Spinal cord (tissue), 10 donors: ENCODE results near the gene TTC6. TPM values are rescaled to one million over a fixed set of nuclear protein-coding genes. Genes with fewer than 3 reads are reported as not detected.
A peak's percentile ranks its signal among the peaks of the same experiment; 100 is the strongest.

Experiments used
- DNase-seq, 6 donors: peaks; one replicate each; pipeline versions ENCODE4 v3.0.0 to v3.0.0-alpha.2; 2013 to 2015; ENCODE audit warnings: low spot score in 6 of 6, low read depth in 4 of 6
- H3K27ac ChIP-seq: one replicate; pipeline ENCODE4 v1.5.1; 2013; ENCODE audit warnings: low read depth, low read length, control low read depth
- H3K27me3 ChIP-seq: one replicate; pipeline ENCODE4 v1.6.1; 2013; ENCODE audit warnings: low read length; ENCODE audit not compliant: control insufficient read depth, insufficient read depth
- H3K36me3 ChIP-seq: one replicate; pipeline ENCODE4 v1.6.1; 2013; ENCODE audit warnings: low read length; ENCODE audit not compliant: control insufficient read depth, insufficient read depth
- H3K4me1 ChIP-seq: one replicate; pipeline ENCODE4 v1.6.1; 2013; ENCODE audit warnings: low read length; ENCODE audit not compliant: control insufficient read depth, insufficient read depth
- H3K4me3 ChIP-seq: one replicate; pipeline ENCODE4 v1.5.1; 2013; ENCODE audit warnings: low read depth, low read length, control low read depth
- H3K9me3 ChIP-seq: one replicate; pipeline ENCODE4 v1.6.1; 2013; ENCODE audit warnings: low read length; ENCODE audit not compliant: control insufficient read depth, insufficient read depth
- WGBS: methylation state at CpG from one replicate; pipeline ENCODE4 v1.1.5; 2013; ENCODE audit warnings: missing lambda C conversion rate; ENCODE audit not compliant: insufficient coverage; 5-methylcytosine and 5-hydroxymethylcytosine counted together
- polyA plus RNA-seq, 2 donors: library from polyadenylated mRNA; unstranded; fragments of 120-200 nt; gene quantifications; one replicate each; pipeline ENCODE4 v1.2.1, GENCODE V29; 2013; ENCODE audit not compliant: insufficient read length in 2 of 2
- total RNA-seq, 2 donors: library from RNA; depleted of rRNA in 1 of 2; stranded (reverse); fragments of 120-200 nt in 1 of 2; fragments of >200 nt in 1 of 2; gene quantifications; one replicate each; pipeline versions ENCODE4 v1.2.3 to v1.2.4, GENCODE V29; 2013 to 2014
- donor health status: healthy.

The TTC6 gene
- total and polyA plus RNA-seq, 4 donors = 2.0 to 6.7 (median 3.5) TPM

GRCh38 chr14:37589715-37590427 is 5.6 kb upstream of the TTC6 start:
- peaks cover 31% of the 10 kb centered on the region for H3K4me1 ChIP-seq
- peak in 2 of 6 donors; percentile 32 to 61 for DNase-seq
- H3K9me3 ChIP-seq = no peaks in the 10 kb centered on the region
- H3K4me3 ChIP-seq = no peak overlapping the region
- peaks cover 94% of the 10 kb centered on the region for H3K27me3 ChIP-seq
- 0% methylated on average over 1 of the region's 6 CpGs for WGBS
- no peaks in the 10 kb centered on the region for H3K36me3 ChIP-seq
- H3K27ac ChIP-seq = no peak overlapping the region

DNA sequence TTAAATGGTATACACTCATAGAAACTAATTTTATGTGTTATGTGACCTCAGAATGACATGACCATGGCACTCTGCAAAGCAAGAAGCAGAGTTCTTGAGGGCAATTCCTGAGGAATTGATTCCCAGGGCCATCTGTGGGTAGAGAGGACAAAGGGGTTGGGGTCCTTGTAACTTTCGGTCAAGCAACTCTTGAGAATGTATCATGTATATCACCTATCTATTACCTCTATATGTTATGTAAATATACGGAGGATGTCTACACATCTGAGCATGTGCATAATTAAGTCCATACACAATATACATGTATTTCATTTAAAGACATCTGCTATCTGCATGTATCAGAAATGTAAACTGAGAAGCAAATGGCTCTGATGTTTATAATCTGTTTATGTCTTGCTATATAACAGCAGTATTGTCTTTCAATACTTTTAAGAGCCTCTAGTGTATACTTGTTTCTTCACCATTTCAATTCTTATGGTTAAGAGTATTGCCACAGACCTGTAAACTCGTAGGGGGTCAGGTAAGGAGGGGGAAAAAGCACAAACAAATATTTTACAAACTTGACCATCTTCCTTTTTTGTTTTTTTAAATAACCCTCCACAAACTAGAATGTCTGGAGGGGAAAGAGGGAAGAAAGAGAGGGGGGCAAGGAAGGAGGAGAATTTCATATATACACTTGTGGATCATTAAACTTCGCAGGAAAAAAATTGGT is 4.8 kb upstream of the TTC6 start:
- Histone ChIP-seq H3K4me1 (peaks cover 30% of the 10 kb centered on the region), H3K36me3 (no peaks in the 10 kb centered on the region), H3K27me3 (peaks cover 93% of the 10 kb centered on the region), H3K27ac (no peak overlapping the region), H3K9me3 (no peaks in the 10 kb centered on the region), H3K4me3 (no peak overlapping the region)
- WGBS = no CpG with 5 or more reads among the region's 4 CpGs
- peak in 1 of 6 donors; percentile 36 for DNase-seq

- Histone ChIP-seq H3K4me3 (no peak overlapping the region), H3K27ac (no peak overlapping the region), H3K27me3 (peaks cover 93% of the 10 kb centered on the region), H3K9me3 (no peaks in the 10 kb centered on the region), H3K4me1 (peaks cover 38% of the 10 kb centered on the region), H3K36me3 (no peaks in the 10 kb centered on the region)
- 2% methylated on average over 44 of the region's 45 CpGs for WGBS
- peak in 2 of 6 donors; percentile 29 to 32 for DNase-seq
Measured at GRCh38 chr14:37591311-37591940, 4.0 kb upstream of the TTC6 start.

- H3K27ac ChIP-seq = no peak overlapping the region
- H3K36me3 ChIP-seq = no peaks in the 10 kb centered on the region
- H3K4me1 ChIP-seq = peaks cover 38% of the 10 kb centered on the region
- 2% methylated on average over 58 of the region's 58 CpGs for WGBS
- H3K9me3 ChIP-seq = no peaks in the 10 kb centered on the region
- H3K27me3 ChIP-seq = peaks cover 93% of the 10 kb centered on the region
- no peak for DNase-seq
- H3K4me3 ChIP-seq = no peak overlapping the region
Measured at GRCh38 chr14:37591941-37592481, 3.4 kb upstream of the TTC6 start.

DNA sequence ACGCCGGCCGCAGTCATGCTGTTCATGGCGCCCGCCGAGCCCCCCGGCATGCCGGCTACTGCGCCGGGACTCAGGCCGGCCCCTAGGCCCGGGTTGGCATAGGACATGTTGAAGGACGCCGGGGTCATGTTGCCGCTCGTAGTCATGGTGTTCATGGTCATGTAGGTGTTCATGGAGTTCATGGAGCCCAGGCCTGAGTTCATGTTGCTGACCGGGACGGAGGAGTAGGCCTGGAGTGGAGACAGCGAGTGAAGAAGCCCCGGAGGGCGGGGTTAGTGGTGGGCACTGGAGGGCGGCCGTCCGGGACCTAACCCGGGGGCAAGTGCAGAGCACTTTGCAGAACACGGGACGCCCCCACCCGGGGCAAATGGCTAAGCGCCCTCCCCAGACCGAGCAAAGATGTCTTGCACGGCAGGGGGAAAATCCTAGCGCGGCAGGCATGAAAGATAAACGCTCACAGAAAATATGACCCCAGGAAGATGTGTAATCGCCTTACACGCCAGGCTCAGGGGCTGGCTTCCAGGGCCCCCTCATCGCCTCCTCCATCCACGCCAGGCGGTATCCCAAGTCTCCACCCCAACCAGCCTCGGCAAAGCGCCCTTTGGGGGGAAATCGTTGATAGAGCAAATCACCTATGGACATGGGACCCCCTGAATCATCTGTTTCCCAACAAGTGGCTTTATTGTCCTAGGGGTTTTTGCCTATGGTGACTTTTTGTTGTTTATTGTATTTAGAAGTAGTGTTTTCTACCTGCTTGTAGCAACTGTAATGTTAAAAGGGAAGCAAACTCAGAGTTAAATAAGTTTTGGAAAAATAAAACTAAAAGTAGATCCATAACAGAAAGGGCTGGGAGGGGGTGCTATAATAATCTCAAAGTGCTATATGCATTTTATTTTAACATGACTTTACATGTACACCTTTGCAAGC is 2.7 kb upstream of the TTC6 start:
- WGBS = 1% methylated on average over 35 of the region's 42 CpGs
- Histone ChIP-seq H3K9me3 (no peaks in the 10 kb centered on the region), H3K4me3 (no peak overlapping the region), H3K4me1 (peaks cover 41% of the 10 kb centered on the region), H3K27ac (no peak overlapping the region), H3K36me3 (no peaks in the 10 kb centered on the region), H3K27me3 (peaks cover 93% of the 10 kb centered on the region)
- no peak for DNase-seq

- no peak overlapping the region for H3K4me3 ChIP-seq
- peak in 2 of 6 donors; percentile 35 to 55 for DNase-seq
- H3K4me1 ChIP-seq = peaks cover 42% of the 10 kb centered on the region
- H3K27me3 ChIP-seq = peaks cover 93% of the 10 kb centered on the region
- no CpG with 5 or more reads among the region's 14 CpGs for WGBS
- H3K27ac ChIP-seq = no peak overlapping the region
- H3K9me3 ChIP-seq = no peaks in the 10 kb centered on the region
- no peaks in the 10 kb centered on the region for H3K36me3 ChIP-seq
Measured at GRCh38 chr14:37593511-37594237, 1.8 kb upstream of the TTC6 start.

DNA sequence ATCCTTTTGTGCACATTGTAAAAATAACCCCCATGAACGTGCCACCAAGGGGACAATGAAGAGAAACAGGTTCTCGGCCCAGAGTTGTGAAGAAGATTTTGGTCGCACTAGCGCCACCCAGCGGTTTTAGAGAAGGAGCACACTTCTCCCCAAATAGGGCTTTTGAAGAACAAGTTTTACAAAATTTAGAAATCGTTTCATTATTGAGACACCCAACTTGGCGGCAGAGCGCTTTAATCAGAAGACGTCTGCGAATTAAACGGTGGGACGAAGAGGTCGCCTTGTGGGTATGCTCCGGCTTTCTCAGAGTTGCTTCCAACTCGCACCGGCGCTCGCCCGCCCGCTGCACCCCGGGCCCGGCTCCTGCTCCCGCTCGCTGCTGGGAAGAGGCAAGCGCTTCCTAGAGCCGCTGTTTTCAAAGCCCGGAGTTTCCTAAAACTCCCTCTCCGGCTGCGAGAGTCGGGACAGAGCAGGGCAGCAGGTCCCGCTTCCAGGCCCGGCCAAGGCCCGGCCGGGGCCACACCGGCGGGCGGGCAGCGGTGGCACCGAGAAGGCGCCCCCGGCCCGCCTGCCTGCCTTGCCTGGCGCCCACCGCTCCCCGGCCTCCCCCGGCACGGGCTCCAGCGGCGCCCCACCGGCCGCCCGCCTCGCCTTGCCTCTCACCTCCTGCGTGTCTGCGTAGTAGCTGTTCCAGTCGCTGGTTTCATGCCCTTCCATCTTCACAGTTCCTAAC is 1.0 kb upstream of the TTC6 start:
- Histone ChIP-seq H3K4me1 (peaks cover 49% of the 10 kb centered on the region), H3K27me3 (peaks cover 93% of the 10 kb centered on the region), H3K36me3 (no peaks in the 10 kb centered on the region), H3K9me3 (no peaks in the 10 kb centered on the region), H3K27ac (no peak overlapping the region), H3K4me3 (peak overlapping the region; percentile 29)
- under 1% methylated on average over 56 of the region's 56 CpGs for WGBS
- DNase-seq = peak in 4 of 6 donors; percentile 68 to 92 (median 76)
